ENCODE measurements around the gene UNC5C. TPM values are rescaled to one million over a fixed set of nuclear protein-coding genes. Genes with fewer than 3 reads are reported as not detected.

Gene UNC5C
- total and polyA plus RNA-seq, 2 of the 8 experiments (the other 6 are each of a cell fraction or from before 2014, with no cell fraction given) = 0.30 to 1.3 TPM

- TF ChIP-seq USF2 (IDR thresholded peaks at IDR 0.05; ENCODE audit: low read length) (no peak), ATF2 (IDR thresholded peaks at IDR 0.05; ENCODE audit: low read length) (no peak), EZH2 (IDR thresholded peaks at IDR 0.05; ENCODE audit: low read depth, low read length, severe bottlenecking) (no peak), HDAC2 (IDR thresholded peaks at IDR 0.05; ENCODE audit: borderline replicate concordance in 1 of 2, low read depth in 2 of 2, low read length in 2 of 2) (no peak)
Observed at GRCh38 chr4:95510877-95511276, 37.9 kb downstream of the UNC5C start (continued).
